Measurements from ENCODE around the gene BICDL2.
A peak's percentile ranks its signal among the peaks of the same experiment; 100 is the strongest.

The BICDL2 gene

GRCh38 chr16:3009568-3010390 lies 27.0 kb downstream of the BICDL2 start:
- Histone ChIP-seq H2AFZ (ENCODE audit: low read length) (no peak overlapping the region), H4K20me1 (ENCODE audit: insufficient read depth, low read length, poor library complexity, severe bottlenecking) (no peaks in the 10 kb centered on the region), H3K79me2 (ENCODE audit: insufficient read depth, low read length) (peaks cover 7% of the 10 kb centered on the region), H3K27me3 (ENCODE audit: insufficient read depth, low read length, poor library complexity, severe bottlenecking) (no peaks in the 10 kb centered on the region), H3K9me2 (replicated peaks; ENCODE audit: low read depth, low read length) (no peaks in the 10 kb centered on the region), H3K36me3 (ENCODE audit: insufficient read depth, low read length) (no peaks in the 10 kb centered on the region), H3K9me3 (ENCODE audit: insufficient read depth, low read depth, low read length) (no peaks in the 10 kb centered on the region), H3K4me2 (ENCODE audit: low read depth, low read length, poor library complexity, severe bottlenecking) (no peak overlapping the region), H3K4me3 (ENCODE audit: low read length, poor library complexity, severe bottlenecking) (no peak overlapping the region), H3F3A (ENCODE audit: low read depth) (no peaks in the 10 kb centered on the region; the same call in 1 of the 2 replicates), H3K9ac (ENCODE audit: low read depth, low read length, poor library complexity, severe bottlenecking) (no peak overlapping the region), H3K4me1 (ENCODE audit: insufficient read depth, low read length, poor library complexity, severe bottlenecking) (peaks cover 30% of the 10 kb centered on the region)
- TF ChIP-seq, protein P1, sequence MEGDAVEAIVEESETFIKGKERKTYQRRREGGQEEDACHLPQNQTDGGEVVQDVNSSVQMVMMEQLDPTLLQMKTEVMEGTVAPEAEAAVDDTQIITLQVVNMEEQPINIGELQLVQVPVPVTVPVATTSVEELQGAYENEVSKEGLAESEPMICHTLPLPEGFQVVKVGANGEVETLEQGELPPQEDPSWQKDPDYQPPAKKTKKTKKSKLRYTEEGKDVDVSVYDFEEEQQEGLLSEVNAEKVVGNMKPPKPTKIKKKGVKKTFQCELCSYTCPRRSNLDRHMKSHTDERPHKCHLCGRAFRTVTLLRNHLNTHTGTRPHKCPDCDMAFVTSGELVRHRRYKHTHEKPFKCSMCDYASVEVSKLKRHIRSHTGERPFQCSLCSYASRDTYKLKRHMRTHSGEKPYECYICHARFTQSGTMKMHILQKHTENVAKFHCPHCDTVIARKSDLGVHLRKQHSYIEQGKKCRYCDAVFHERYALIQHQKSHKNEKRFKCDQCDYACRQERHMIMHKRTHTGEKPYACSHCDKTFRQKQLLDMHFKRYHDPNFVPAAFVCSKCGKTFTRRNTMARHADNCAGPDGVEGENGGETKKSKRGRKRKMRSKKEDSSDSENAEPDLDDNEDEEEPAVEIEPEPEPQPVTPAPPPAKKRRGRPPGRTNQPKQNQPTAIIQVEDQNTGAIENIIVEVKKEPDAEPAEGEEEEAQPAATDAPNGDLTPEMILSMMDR (conservative IDR thresholded peaks at IDR 0.05; ENCODE audit: low read length) = no peak

- peak overlapping the region; percentile 72 for H3K4me3 ChIP-seq (ENCODE audit: low read length, poor library complexity, severe bottlenecking)
- H3K9me2 ChIP-seq (replicated peaks; ENCODE audit: low read depth, low read length) = no peaks in the 10 kb centered on the region
- peaks cover 31% of the 10 kb centered on the region for H3K4me1 ChIP-seq (ENCODE audit: insufficient read depth, low read length, poor library complexity, severe bottlenecking)
- peaks cover 7% of the 10 kb centered on the region for H3K79me2 ChIP-seq (ENCODE audit: insufficient read depth, low read length)
- no peak overlapping the region for H2AFZ ChIP-seq (ENCODE audit: low read length)
- H3K4me2 ChIP-seq (ENCODE audit: low read depth, low read length, poor library complexity, severe bottlenecking) = peak overlapping the region; percentile 95
- no peaks in the 10 kb centered on the region; the same call in 1 of the 2 replicates for H3F3A ChIP-seq (ENCODE audit: low read depth)
- H3K27me3 ChIP-seq (ENCODE audit: insufficient read depth, low read length, poor library complexity, severe bottlenecking) = no peaks in the 10 kb centered on the region
- H3K9ac ChIP-seq (ENCODE audit: low read depth, low read length, poor library complexity, severe bottlenecking) = peak overlapping the region; percentile 87
- no peaks in the 10 kb centered on the region for H4K20me1 ChIP-seq (ENCODE audit: insufficient read depth, low read length, poor library complexity, severe bottlenecking)
- no peaks in the 10 kb centered on the region for H3K36me3 ChIP-seq (ENCODE audit: insufficient read depth, low read length)
- H3K9me3 ChIP-seq (ENCODE audit: insufficient read depth, low read depth, low read length) = no peaks in the 10 kb centered on the region
- no peak for TF ChIP-seq EZH2phosphoT487 (IDR thresholded peaks at IDR 0.05; ENCODE audit: borderline replicate concordance)
- TF ChIP-seq, protein P1 (conservative IDR thresholded peaks at IDR 0.05; ENCODE audit: low read length) = no peak
Observed at GRCh38 chr16:3008690-3009037, 28.1 kb downstream of the BICDL2 start.

DNA sequence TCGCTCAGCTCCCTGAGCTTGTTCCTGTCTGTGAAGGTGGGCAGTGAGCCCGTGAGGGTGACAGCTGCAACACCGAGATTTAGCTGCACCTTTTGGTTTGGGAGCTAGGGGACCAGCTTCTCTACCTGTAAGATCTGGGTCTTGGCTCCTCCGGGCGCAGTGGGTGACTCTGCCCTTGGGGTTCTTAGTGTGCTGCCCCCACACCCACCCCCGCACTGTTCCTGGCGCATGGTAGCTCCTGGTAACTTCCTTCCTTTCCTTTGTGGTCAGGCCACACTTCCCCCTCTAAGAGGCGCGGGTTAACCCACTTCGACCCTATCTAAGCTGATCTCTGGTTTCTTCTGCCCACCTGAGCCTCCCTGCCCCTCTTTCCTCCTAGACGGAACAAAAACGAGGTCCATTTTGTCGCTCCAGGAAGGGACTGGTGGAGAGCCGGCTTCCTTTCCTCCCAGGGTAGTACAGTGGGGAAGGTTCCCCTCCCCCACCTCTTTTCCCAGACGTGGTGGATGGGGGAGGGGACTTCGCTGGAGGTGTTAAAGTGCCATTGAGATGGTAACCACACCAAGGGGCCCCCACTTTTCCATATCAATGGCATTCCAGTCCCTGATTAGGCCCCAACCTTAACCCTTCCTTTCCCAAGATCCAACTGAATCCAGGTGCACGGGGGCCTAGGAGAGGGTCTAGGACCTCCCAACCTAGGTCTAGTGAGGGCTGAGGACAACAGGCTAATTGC lies 28.6 kb downstream of the BICDL2 start:
- Histone ChIP-seq H3K4me2 (ENCODE audit: low read depth, low read length, poor library complexity, severe bottlenecking) (peak overlapping the region; percentile 95), H3K9me2 (replicated peaks; ENCODE audit: low read depth, low read length) (no peaks in the 10 kb centered on the region), H3K79me2 (ENCODE audit: insufficient read depth, low read length) (peaks cover 7% of the 10 kb centered on the region), H3K36me3 (ENCODE audit: insufficient read depth, low read length) (no peaks in the 10 kb centered on the region), H4K20me1 (ENCODE audit: insufficient read depth, low read length, poor library complexity, severe bottlenecking) (no peaks in the 10 kb centered on the region), H3K4me1 (ENCODE audit: insufficient read depth, low read length, poor library complexity, severe bottlenecking) (peaks cover 31% of the 10 kb centered on the region), H3K4me3 (ENCODE audit: low read length, poor library complexity, severe bottlenecking) (peak overlapping the region; percentile 72), H2AFZ (ENCODE audit: low read length) (no peak overlapping the region), H3K9me3 (ENCODE audit: insufficient read depth, low read depth, low read length) (no peaks in the 10 kb centered on the region), H3K9ac (ENCODE audit: low read depth, low read length, poor library complexity, severe bottlenecking) (peak overlapping the region; percentile 87), H3F3A (ENCODE audit: low read depth) (no peaks in the 10 kb centered on the region; the same call in 1 of the 2 replicates), H3K27me3 (ENCODE audit: insufficient read depth, low read length, poor library complexity, severe bottlenecking) (no peaks in the 10 kb centered on the region)
- no peak for TF ChIP-seq EZH2phosphoT487 (IDR thresholded peaks at IDR 0.05; ENCODE audit: borderline replicate concordance)
- TF ChIP-seq, protein P1 (conservative IDR thresholded peaks at IDR 0.05; ENCODE audit: low read length) = no peak

Measured in Loucy (cell line).